Measurements from ENCODE around the gene AP3M1. TPM values are rescaled to one million over a fixed set of nuclear protein-coding genes. Genes with fewer than 3 reads are reported as not detected.

AP3M1 gene
- total RNA-seq, 1 experiment from 2014 or later = 68.3 TPM

DNA sequence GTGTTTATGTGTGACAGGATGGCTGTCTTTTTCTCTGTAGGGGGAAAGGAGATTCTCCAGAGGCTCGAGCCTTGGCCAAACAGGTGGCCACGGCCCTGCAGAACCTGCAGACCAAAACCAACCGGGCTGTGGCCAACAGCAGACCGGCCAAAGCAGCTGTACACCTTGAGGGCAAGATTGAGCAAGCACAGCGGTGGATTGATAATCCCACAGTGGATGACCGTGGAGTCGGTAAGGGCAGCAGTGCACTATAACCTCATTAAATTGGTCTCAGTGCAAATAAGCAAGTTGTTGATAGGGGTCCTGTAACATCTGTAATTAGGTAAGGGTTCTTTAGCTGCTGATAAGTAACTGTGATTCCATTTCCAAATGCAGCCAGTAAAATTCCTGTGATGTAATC, 56.4 kb downstream of the AP3M1 start:
- intact Hi-C loops (cut with micrococcal nuclease; ENCODE audit: unreplicated experiment) = no loop called here
- no peaks in the 10 kb centered on the region for H3K27me3 ChIP-seq (replicated peaks; ENCODE audit: insufficient read depth, low read depth, low read length, poor library complexity)
- ChIA-PET CTCF (no interaction called here), POLR2A (ENCODE audit: low non-redundant PET) (no interaction called here)
- no peak for DNase-seq (ENCODE audit: low spot score)
- no peaks in the 10 kb centered on the region for H3K4me1 ChIP-seq (ENCODE audit: insufficient read depth, low read length, poor library complexity, severe bottlenecking)
- TF ChIP-seq, protein P1, sequence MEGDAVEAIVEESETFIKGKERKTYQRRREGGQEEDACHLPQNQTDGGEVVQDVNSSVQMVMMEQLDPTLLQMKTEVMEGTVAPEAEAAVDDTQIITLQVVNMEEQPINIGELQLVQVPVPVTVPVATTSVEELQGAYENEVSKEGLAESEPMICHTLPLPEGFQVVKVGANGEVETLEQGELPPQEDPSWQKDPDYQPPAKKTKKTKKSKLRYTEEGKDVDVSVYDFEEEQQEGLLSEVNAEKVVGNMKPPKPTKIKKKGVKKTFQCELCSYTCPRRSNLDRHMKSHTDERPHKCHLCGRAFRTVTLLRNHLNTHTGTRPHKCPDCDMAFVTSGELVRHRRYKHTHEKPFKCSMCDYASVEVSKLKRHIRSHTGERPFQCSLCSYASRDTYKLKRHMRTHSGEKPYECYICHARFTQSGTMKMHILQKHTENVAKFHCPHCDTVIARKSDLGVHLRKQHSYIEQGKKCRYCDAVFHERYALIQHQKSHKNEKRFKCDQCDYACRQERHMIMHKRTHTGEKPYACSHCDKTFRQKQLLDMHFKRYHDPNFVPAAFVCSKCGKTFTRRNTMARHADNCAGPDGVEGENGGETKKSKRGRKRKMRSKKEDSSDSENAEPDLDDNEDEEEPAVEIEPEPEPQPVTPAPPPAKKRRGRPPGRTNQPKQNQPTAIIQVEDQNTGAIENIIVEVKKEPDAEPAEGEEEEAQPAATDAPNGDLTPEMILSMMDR (conservative IDR thresholded peaks at IDR 0.05; ENCODE audit: low read depth, low read length) = no peak
- no peak for TF ChIP-seq EZH2 (IDR thresholded peaks at IDR 0.05; ENCODE audit: borderline replicate concordance, low read depth, low read length, poor library complexity, severe bottlenecking)
- BruUV-seq (replicated peaks) = no TSS peak
- peaks cover 89% of the 10 kb centered on the region for H3K36me3 ChIP-seq (ENCODE audit: insufficient read depth, low read length, poor library complexity, severe bottlenecking)
- no peak overlapping the region for H3K4me3 ChIP-seq (ENCODE audit: low read depth, low read length, poor library complexity, severe bottlenecking)
- H3K27ac ChIP-seq (ENCODE audit: low read depth, low read length, poor library complexity, severe bottlenecking) = no peak overlapping the region
- no peaks in the 10 kb centered on the region for H3K9me3 ChIP-seq (ENCODE audit: low read depth, low read length, poor library complexity, severe bottlenecking)

DNA sequence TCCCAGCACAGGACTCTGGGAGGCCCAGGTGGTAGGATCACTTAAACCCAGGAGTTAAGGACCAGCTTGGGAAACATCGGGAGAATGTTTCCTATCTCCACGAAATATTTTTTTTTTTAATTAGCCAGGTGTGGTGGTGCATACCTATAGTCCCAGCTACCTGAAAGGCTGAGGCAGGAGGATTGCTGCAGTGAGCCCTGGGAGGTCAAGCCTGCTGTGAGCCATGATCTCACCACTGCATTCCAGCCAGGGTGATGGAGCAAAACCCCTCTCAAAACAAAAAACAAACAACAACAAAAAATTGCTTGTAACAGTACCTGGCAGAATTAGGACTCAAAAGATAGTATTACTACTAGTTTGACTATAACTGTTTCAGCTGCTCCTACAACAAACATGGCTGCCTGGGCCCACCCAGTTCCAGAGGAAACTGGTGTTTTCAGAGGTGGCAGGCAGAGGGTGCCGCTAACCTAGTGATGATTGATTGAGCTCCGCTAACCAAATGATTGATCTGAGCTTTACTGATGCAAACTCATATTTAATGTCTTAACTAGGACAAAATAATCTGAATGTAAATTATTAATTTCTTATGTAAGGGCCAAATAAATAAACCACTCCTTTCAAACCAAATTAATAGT, 57.0 kb downstream of the AP3M1 start:
- ChIA-PET CTCF (no interaction called here), POLR2A (ENCODE audit: low non-redundant PET) (no interaction called here)
- TF ChIP-seq, protein P1 (conservative IDR thresholded peaks at IDR 0.05; ENCODE audit: low read depth, low read length) = no peak
- TF ChIP-seq EZH2 (IDR thresholded peaks at IDR 0.05; ENCODE audit: borderline replicate concordance, low read depth, low read length, poor library complexity, severe bottlenecking) = no peak
- Histone ChIP-seq H3K4me1 (ENCODE audit: insufficient read depth, low read length, poor library complexity, severe bottlenecking) (peaks cover 5% of the 10 kb centered on the region), H3K4me3 (ENCODE audit: low read depth, low read length, poor library complexity, severe bottlenecking) (no peak overlapping the region), H3K36me3 (ENCODE audit: insufficient read depth, low read length, poor library complexity, severe bottlenecking) (peaks cover 86% of the 10 kb centered on the region), H3K27me3 (replicated peaks; ENCODE audit: insufficient read depth, low read depth, low read length, poor library complexity) (no peaks in the 10 kb centered on the region), H3K9me3 (ENCODE audit: low read depth, low read length, poor library complexity, severe bottlenecking) (no peaks in the 10 kb centered on the region), H3K27ac (ENCODE audit: low read depth, low read length, poor library complexity, severe bottlenecking) (no peak overlapping the region)
- DNase-seq (ENCODE audit: low spot score) = no peak
- intact Hi-C loops (cut with micrococcal nuclease; ENCODE audit: unreplicated experiment) = no loop called here
- BruUV-seq (replicated peaks) = no TSS peak

DNA sequence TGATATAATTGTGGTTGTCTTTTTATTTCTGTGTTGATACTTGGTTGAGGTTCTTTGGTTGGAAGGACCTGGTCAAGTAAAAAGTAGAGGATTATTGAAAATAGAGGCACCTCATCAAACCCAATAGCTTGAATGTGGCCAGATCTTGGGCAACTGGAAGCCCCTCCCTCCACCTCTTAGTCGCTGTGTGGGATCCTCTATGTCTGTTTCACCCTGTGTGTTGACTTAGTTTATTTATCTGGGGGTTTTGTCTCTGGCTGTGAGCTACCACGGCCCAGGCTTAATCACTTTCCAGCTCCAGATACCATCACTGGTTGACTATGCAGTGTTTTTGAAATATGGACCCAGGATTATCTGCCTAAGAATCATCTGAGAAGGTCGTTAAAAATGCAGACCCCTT, 58.3 kb downstream of the AP3M1 start:
- H3K36me3 ChIP-seq (ENCODE audit: insufficient read depth, low read length, poor library complexity, severe bottlenecking) = peaks cover 79% of the 10 kb centered on the region
- BruUV-seq (replicated peaks) = no TSS peak
- TF ChIP-seq EZH2 (IDR thresholded peaks at IDR 0.05; ENCODE audit: borderline replicate concordance, low read depth, low read length, poor library complexity, severe bottlenecking) = no peak
- TF ChIP-seq, protein P1 (conservative IDR thresholded peaks at IDR 0.05; ENCODE audit: low read depth, low read length) = no peak
- POLR2A ChIA-PET (ENCODE audit: low non-redundant PET) = no interaction called here
- CTCF ChIA-PET = no interaction called here
- H3K4me1 ChIP-seq (ENCODE audit: insufficient read depth, low read length, poor library complexity, severe bottlenecking) = peaks cover 6% of the 10 kb centered on the region
- no peaks in the 10 kb centered on the region for H3K9me3 ChIP-seq (ENCODE audit: low read depth, low read length, poor library complexity, severe bottlenecking)
- no peak for DNase-seq (ENCODE audit: low spot score)
- no peak overlapping the region for H3K27ac ChIP-seq (ENCODE audit: low read depth, low read length, poor library complexity, severe bottlenecking)
- intact Hi-C loops (cut with micrococcal nuclease; ENCODE audit: unreplicated experiment) = no loop called here
- no peaks in the 10 kb centered on the region for H3K27me3 ChIP-seq (replicated peaks; ENCODE audit: insufficient read depth, low read depth, low read length, poor library complexity)
- H3K4me3 ChIP-seq (ENCODE audit: low read depth, low read length, poor library complexity, severe bottlenecking) = no peak overlapping the region

Data from A673 (cell line).